Bronchial epithelial cell (primary cell): ENCODE results near the gene LTA. TPM values are rescaled to one million over a fixed set of nuclear protein-coding genes. Genes with fewer than 3 reads are reported as not detected.

ENCODE experiments used
- DNase-seq: peaks from one replicate; pipeline ENCODE4 v3.0.0-alpha.2; 2010; ENCODE audit warnings: low read depth
- FAIRE-seq: peaks from 2 replicates; lab custom pipeline; 2011; peaks lifted over from hg19 to GRCh38; lab: Jason Lieb, UNC
- H3K27me3 ChIP-seq: 2 replicates; pipeline ENCODE4 v1.5.1; 2011; ENCODE audit warnings: low read length; ENCODE audit not compliant: control insufficient read depth, insufficient read depth
- H3K36me3 ChIP-seq: 2 replicates; pipeline ENCODE4 v1.5.1; 2011; ENCODE audit warnings: low read length; ENCODE audit not compliant: control insufficient read depth, insufficient read depth
- H3K4me3 ChIP-seq: 2 replicates; pipeline ENCODE4 v1.5.1; 2011; ENCODE audit warnings: mild to moderate bottlenecking, low read depth, low read length, control low read depth
- CTCF ChIP-seq: IDR thresholded peaks from 2 replicates; pipeline ENCODE4 v1.5.1; 2011; ENCODE audit warnings: mild to moderate bottlenecking, moderate library complexity, low read length, control low read depth, inconsistent platforms; ENCODE audit not compliant: insufficient read depth, severe bottlenecking
- total RNA-seq: library from RNA; depleted of rRNA; stranded (reverse); fragments of >200 nt; gene quantifications from 2 replicates; pipeline ENCODE4 v1.2.1, GENCODE V29; 2014

LTA gene
- total RNA-seq, 1 donor from 2014 or later, result not detected

- no peak overlapping the region for H3K4me3 ChIP-seq
- no peaks in the 10 kb centered on the region for H3K27me3 ChIP-seq
- no peak for DNase-seq
- no peak for FAIRE-seq
- no peak for TF ChIP-seq CTCF
- no peaks in the 10 kb centered on the region for H3K36me3 ChIP-seq
These were observed 42.1 kb downstream of the LTA start for GRCh38 chr6:31614075-31614619.

- no peaks in the 10 kb centered on the region for H3K27me3 ChIP-seq
- no peak for TF ChIP-seq CTCF
- no peak for FAIRE-seq
These were observed 42.8 kb downstream of the LTA start, which contains the start of gene AIF1 for GRCh38 chr6:31614684-31615578. AIF1 (plus strand) TSS chr6:31615234; CDS start chr6:31615330, 96 bp downstream.

GRCh38 chr6:31615748-31616147 lies 43.7 kb downstream of the LTA start:
- H3K36me3 ChIP-seq, result no peaks in the 10 kb centered on the region
- no peak for FAIRE-seq

More at GRCh38 chr6:31614684-31615578, 42.8 kb downstream of the LTA start, which contains the start of gene AIF1:
- no peak for DNase-seq
- Histone ChIP-seq H3K4me3 (no peak within 1 kb of the TSS), H3K36me3 (no peaks in the 10 kb centered on the region)

GRCh38 chr6:31617010-31617409 lies 44.9 kb downstream of the LTA start:
- Histone ChIP-seq H3K36me3 (no peaks in the 10 kb centered on the region), H3K4me3 (no peak overlapping the region), H3K27me3 (no peaks in the 10 kb centered on the region)
- no peak for TF ChIP-seq CTCF
- FAIRE-seq (no peak), DNase-seq (peak; percentile 65)

More at GRCh38 chr6:31615748-31616147, 43.7 kb downstream of the LTA start:
- DNase-seq, result no peak
- no peak for TF ChIP-seq CTCF
- H3K4me3 ChIP-seq, result no peak overlapping the region
- no peaks in the 10 kb centered on the region for H3K27me3 ChIP-seq

GRCh38 chr6:31619805-31620585 lies 47.9 kb downstream of the LTA start:
- no peak for TF ChIP-seq CTCF
- Histone ChIP-seq H3K4me3 (peak overlapping the region; percentile 73), H3K27me3 (no peaks in the 10 kb centered on the region), H3K36me3 (peaks cover 13% of the 10 kb centered on the region)
- FAIRE-seq, result no peak
- DNase-seq, result peak; percentile 95
